GM23248 (cell line): ENCODE results near the gene ANXA8.
"Not testable (repeated sequence)": the region's sequence is repeated elsewhere in the genome, so short reads cannot be mapped to it uniquely, and the experiment has no call there.

ENCODE experiments used
- EZH2 ChIP-seq: fragments of 200-600 bp; sonication (generic); IDR thresholded peaks from 2 replicates; pipeline ENCODE4 v1.6.1; 2018; ENCODE audit warnings: antibody characterized with exemption, mild to moderate bottlenecking; ENCODE audit not compliant: insufficient read depth, poor library complexity, severe bottlenecking
- EZH2phosphoT487 ChIP-seq: fragments of 200-600 bp; sonication (generic); IDR thresholded peaks from 2 replicates; pipeline ENCODE4 v1.6.1; 2018; ENCODE audit warnings: antibody characterized with exemption, moderate library complexity, mild to moderate bottlenecking, low read depth; ENCODE audit not compliant: insufficient read depth

- not testable (repeated sequence) for TF ChIP-seq EZH2phosphoT487, EZH2
Measured at GRCh38 chr10:47485943-47486342, 2.0 kb upstream of the ANXA8 start.
